Measurements from ENCODE around the gene TENM3.

DNA sequence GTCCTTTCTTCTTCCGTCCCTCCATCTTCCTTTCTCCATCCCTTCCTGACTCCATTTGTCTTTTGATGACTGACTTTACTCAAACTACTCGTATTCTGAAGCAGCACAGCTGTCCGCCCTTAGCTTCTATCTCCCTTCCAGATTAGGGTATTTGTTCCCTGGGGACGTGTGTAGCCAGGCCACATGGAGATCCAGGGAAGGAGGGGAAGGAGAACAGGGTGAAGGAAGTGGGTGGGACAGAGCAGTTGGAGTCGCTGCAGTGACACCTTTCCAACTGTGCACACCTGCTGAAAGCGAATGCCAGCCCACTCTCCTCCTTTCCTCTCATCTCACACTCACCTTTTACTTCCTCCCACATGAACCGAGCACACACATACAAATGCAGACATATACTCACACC lies 350.2 kb downstream of the TENM3 start:
- TF ChIP-seq EZH2 (IDR thresholded peaks at IDR 0.05; ENCODE audit: borderline replicate concordance, low read depth, low read length, severe bottlenecking) (no peak), POLR2AphosphoS5 (IDR thresholded peaks at IDR 0.05; ENCODE audit: insufficient read depth, low read depth, low read length) (no peak)
- TF ChIP-seq, protein P1, sequence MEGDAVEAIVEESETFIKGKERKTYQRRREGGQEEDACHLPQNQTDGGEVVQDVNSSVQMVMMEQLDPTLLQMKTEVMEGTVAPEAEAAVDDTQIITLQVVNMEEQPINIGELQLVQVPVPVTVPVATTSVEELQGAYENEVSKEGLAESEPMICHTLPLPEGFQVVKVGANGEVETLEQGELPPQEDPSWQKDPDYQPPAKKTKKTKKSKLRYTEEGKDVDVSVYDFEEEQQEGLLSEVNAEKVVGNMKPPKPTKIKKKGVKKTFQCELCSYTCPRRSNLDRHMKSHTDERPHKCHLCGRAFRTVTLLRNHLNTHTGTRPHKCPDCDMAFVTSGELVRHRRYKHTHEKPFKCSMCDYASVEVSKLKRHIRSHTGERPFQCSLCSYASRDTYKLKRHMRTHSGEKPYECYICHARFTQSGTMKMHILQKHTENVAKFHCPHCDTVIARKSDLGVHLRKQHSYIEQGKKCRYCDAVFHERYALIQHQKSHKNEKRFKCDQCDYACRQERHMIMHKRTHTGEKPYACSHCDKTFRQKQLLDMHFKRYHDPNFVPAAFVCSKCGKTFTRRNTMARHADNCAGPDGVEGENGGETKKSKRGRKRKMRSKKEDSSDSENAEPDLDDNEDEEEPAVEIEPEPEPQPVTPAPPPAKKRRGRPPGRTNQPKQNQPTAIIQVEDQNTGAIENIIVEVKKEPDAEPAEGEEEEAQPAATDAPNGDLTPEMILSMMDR (IDR thresholded peaks at IDR 0.05; ENCODE audit: extremely low read depth in 1 of 2, insufficient read depth in 1 of 2, low read depth in 1 of 2, low read length in 2 of 2) = no peak
